Anterior cingulate cortex (tissue), 58 donors: ENCODE results near the gene COL13A1.

ENCODE experiments used
- DNase-seq, 58 donors: peaks; one replicate each; lab custom pipeline; 2025; lab: John Stamatoyannopoulos, UW

COL13A1 gene

DNA sequence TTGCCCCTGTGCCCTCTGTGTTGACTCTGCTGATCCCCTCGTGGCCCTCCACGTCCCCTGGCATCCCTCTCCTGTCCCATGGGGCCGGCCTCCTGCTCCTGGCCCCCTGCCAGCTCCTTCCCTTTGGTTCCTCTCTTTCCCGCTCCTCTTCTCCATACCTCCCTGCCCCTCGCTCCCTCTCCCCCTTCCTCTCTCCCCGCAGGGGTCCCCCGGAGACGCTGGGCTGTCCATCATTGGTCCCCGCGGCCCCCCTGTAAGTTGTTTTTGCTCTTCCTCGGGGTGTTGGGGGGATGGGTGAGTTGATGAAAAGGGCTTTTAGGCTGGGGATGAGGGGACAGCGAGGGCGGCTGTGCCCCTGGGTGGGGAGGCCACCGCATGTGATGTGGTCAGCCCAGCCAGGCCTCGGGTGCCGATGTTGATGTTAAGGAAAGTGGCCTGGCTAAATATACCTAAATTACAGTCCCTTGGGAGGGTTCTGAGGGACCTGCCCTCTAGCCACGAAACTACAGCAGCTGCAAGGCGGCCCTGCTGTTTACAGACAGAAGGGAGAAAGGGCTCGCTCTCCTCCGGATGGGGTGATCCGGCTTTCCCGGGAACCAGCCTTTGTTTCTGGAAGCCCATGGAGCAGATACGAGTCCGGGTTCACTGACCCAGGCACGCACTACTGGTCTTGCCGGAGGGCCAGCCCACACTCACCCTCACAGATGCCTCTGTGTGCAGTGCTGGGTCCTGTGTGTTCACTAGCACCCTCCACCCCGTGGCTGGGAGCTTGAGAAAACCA, 78.8 kb downstream of the COL13A1 start:
- no peak for DNase-seq

DNA sequence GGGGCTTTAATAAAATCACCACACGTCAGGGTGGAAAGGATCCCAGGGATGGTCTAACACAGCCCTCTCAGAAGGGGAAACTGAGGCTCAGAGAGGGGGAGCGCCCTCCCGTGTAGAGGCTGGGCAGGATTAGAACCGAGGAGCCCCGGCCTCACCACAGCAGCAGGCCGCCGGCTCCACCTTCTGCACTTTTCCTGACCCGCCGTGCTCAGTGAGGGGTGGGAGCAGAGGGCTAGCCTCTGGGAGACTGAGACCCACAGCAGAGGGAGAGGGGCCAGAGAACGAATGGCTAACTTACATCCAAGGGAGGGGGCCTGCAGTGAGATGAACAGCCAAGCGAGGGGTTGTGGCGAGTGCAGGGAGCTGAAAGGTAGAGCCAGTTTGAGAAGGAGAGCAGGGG, 79.5 kb downstream of the COL13A1 start:
- DNase-seq, result no peak

- DNase-seq, result no peak
These were observed 81.8 kb downstream of the COL13A1 start for GRCh38 chr10:69883310-69884023.

- DNase-seq, result no peak
These were observed 82.3 kb downstream of the COL13A1 start for GRCh38 chr10:69884024-69884367.

DNA sequence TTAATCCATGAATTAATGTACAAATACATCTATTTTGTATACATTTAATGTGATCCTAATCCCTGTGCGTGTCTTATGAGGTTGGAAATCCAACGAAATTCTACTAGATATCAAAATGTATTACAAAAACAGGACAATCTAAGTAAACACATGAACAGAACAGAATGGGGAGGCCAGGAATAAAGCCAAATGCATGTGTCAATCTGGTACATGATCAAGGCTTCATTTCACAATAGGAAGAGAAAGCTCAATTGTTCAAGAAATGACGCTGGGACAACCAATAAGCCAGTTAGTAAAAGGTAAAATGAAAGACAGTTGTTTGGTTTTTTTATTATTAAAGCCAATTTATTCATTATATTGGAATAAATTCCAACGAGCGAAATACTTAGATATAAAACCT, 83.0 kb downstream of the COL13A1 start:
- peak in 2 of 58 donors; percentile 10 to 38 for DNase-seq

- DNase-seq, result peak in 1 of 58 donors; percentile 22
These were observed 83.8 kb downstream of the COL13A1 start for GRCh38 chr10:69885379-69886013.

DNA sequence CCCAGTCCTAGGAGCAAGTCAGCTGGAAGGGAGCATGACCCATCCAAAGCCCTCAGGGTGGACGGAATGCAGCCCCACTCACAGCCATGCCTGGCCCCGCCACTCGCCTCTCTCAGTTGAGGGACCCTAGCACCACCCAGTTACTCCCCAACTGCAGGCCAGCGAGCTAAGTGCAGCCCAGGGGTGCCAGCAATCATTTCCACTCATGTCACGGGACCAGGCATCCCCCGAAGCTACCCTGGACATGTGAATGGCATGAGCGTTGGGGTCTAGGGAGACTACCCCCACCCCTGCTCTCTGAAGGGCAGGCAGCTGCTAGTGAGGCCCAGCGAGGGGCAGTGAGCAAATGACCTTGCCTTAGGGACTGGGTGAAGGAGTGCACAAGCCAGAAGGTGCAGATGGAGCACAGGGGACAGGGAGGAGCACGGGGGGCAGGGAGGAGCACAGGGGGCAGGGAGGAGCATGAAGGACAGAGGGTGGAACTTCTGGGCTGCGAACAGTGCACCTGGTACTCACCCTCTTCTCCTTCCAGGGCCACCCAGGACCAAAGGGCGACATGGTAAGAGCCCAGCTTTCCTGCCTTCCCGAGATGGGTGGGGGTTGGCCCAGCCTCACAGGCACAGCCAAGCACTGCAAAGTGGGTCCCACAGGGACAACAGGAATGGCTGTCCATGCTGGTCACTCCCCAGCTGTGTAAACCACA, 87.3 kb downstream of the COL13A1 start:
- DNase-seq, result no peak

- no peak for DNase-seq
These were observed 88.5 kb downstream of the COL13A1 start for GRCh38 chr10:69890065-69890847.

- DNase-seq, result no peak
These were observed 89.4 kb downstream of the COL13A1 start for GRCh38 chr10:69891057-69891617.

DNA sequence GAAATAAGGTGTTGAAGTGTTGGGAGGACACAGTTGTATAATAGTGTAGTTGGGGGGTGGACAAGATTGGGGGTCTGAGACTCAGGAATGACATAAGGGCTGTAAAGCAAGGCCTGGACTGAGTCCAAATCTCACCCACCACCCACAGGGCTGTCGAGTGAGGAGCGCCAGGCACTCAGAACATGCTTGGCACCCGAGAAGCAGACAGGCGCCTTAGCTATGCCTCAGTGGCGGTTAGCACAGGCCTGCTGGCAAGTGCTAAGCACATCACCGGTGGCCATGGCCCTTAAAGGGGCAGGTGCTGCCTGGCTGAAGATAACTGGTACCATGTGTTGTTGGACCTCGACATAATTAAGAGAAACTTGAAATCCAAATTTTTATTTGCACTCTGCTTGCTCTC, 90.7 kb downstream of the COL13A1 start:
- no peak for DNase-seq

GRCh38 chr10:69892816-69893215, 91.1 kb downstream of the COL13A1 start:
- DNase-seq, result no peak

GRCh38 chr10:69893271-69893900, 91.7 kb downstream of the COL13A1 start:
- DNase-seq, result no peak

GRCh38 chr10:69894156-69894555, 92.5 kb downstream of the COL13A1 start:
- DNase-seq, result no peak

- DNase-seq, result no peak
These were observed 94.1 kb downstream of the COL13A1 start for GRCh38 chr10:69895759-69896158.

DNA sequence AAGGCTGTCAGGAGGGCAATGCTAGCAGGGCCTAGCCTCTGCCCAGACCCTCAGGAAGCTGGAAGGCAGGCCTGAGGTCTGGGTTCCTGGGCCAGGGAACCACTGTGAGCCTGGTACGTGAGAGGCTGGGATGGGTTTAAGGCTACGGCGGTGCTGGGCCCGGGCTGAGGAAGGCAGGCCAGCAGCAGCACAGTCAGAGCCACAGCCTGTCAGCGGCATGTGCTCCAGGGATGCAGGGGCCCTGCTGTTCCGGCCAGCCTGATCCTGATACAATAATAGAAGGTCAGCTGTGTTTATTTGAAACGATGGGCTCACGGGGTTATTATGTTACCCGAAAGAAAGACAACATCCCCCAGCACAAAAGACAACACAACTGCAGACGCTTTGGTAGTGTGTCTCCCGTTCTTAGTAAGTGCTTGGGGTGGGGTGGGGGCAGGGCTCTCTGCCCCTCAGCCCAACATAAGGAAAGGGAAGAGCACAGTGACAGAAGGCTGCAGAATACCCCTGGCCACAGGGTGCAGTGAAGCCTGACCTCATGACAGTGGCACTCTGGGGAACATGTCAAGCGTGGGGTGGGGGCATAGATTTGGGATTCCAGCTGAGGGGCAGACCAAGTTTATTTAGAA, 95.0 kb downstream of the COL13A1 start:
- DNase-seq, result no peak

- DNase-seq, result no peak
These were observed 95.7 kb downstream of the COL13A1 start for GRCh38 chr10:69897432-69897831.

DNA sequence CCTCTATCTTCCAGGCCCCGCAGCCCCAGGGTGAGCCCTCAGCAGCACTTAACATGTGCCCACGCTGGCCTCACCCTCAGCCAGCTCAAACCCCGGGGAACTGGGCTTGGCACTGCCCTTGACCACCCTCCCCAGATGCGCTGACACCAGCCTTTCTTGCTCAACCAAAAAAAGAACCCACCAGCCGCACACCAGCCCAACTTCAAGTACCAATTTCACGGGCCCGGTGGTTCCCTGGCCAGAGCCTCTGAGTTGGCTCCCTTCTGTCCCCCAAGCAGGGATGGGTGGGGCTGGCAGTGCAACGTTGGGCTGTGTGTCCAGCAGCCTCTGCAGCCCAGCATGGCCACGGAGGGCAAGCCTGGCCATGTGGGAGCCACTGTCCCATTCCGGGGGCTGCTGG, 96.3 kb downstream of the COL13A1 start:
- no peak for DNase-seq

GRCh38 chr10:69898524-69898923, 96.8 kb downstream of the COL13A1 start:
- DNase-seq, result no peak

- no peak for DNase-seq
These were observed 97.2 kb downstream of the COL13A1 start for GRCh38 chr10:69898941-69899340.
